NCI-H345 (cell line): ENCODE measurements around the gene ARSD.
"Not testable (repeated sequence)": the region's sequence is repeated elsewhere in the genome, so short reads cannot be mapped to it uniquely, and the experiment has no call there.

Experiments
- DNase-seq: peaks from one replicate; lab custom pipeline; 2025; lab: John Stamatoyannopoulos, UW

ARSD gene

GRCh38 chrX:2890536-2891460 lies 38.3 kb downstream of the ARSD start:
- DNase-seq, result not testable (repeated sequence)

DNA sequence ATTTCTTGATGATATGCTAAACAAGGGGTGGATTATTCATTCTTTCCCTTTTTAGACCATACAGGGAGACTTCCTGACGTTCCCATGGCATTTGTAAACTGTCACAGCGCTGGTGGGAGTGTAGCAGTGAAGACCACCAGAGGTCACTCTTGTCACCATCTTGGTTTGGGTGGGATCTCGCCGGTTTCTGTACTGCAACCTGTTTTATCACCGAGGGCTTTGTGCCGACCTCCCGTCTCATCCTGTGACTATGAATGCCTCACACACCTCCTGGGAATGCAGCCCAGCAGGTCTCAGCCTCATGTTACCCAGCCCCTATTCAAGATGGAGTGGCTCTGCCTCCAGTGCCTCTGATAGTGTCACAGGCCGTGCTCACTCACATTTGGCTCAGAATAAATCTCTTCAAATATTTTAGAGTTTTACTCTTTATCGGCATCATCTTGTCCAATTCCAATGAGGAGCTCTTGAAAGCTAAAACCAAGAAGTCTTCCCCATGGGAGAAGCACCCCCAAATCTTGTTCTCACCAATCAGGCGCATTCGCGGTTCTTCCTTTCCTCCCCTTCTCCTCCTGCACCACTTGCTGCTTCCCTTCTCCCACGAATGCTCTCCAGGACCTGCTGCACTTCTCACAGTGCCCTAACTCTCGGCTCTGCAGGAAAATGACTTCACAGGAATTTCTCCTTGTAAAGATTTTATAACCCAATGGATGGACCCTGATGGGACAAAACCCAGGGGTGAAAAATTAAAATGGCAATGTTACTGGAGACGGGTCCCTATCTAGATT lies 39.2 kb downstream of the ARSD start:
- not testable (repeated sequence) for DNase-seq

DNA sequence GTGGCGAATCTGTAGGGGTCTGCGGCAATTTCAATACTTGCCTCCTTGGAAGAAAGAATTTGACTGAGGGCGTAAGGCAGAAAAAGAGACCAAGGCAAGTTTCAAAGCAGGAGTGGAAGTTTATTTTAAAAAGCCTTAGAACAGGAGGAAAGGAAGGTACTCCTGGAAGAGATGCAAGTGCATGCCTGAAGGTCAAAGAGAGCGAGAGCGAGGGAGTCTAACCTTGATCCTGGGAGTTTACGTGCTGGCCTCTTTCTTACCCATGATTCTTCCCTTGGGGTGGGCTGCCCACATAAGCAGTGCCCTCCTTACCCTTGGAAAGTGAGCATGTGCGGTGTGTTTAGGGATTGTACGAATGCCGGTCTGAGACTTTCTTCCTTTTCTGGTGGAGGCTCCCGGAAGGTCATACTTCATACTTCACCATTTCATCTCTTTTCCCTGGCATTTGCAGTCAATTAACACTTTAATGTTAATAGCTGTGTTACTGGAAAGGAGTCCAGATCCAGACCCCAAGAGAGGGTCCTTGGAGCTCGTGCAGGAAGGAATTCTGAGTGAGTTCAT lies 40.0 kb downstream of the ARSD start:
- DNase-seq, result no peak

DNA sequence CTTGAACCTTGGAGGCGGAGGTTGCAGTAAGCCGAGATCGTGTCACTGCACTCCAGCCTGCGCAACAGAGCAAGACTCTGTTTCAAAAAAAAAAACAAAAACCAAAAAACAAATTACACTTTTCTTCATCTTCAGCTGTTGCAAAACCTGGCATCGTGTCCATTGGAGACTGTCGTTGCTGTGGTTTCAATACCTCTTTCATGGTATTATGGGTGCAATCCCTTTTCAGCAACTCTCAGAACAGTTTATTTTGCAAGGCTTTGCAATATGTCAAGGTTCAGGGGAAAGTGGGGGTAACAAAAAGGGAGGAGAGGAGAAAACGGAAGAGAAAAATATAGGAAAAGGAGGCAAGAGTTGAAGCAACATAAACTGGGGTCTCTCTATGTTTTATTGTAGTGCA lies 40.8 kb downstream of the ARSD start:
- no peak for DNase-seq

GRCh38 chrX:2883770-2884169 lies 45.4 kb downstream of the ARSD start:
- DNase-seq, result no peak

- DNase-seq, result no peak
Observed at GRCh38 chrX:2879670-2880069, 49.5 kb downstream of the ARSD start.

- DNase-seq, result no peak
Observed at GRCh38 chrX:2878563-2878962, 50.6 kb downstream of the ARSD start.

GRCh38 chrX:2875798-2876399 lies 53.2 kb downstream of the ARSD start:
- no peak for DNase-seq

GRCh38 chrX:2875136-2875481 lies 54.0 kb downstream of the ARSD start:
- DNase-seq, result no peak

DNA sequence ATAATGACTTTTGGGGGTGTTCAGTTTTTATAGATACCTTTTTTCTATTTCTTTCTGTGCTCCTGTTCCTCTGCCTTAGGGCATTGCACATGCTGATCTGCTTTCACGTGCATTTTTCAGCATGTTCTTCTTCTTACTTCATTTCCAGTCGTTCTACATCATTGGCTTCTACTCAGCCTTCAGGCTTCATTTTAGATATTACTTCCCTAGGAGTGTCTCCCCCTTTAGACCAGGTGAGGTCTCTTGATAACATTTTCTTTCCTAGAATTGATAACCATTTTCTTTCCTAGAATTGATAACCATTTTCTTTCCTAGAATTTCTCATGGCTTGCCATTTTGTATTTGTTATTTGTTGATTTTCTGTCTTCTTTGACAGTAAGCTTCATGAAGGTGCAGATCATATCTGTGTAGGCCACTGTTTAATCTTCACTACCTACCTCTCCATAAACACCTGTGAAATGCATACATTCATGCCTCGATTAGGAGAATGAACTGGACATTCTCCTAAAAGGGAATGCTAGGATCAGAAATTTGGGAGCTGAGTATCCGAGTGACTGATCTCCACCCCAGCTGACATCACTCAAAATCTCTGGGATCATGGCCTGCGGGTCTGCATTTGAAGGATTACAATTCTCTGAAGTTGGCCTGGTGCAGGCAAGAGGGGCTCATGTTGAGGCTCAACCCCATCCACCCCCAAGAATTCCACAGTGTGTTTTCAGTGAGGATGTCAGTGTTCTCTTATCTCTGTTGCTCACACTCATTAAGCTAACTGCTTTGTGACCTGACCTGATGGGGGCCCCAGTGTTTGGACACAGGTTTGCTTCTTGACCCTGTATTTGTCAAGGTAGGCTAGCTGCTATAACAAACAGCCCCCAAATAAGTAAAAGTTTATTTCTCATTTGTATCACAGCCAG lies 54.7 kb downstream of the ARSD start:
- no peak for DNase-seq

GRCh38 chrX:2872671-2873277 lies 56.4 kb downstream of the ARSD start:
- DNase-seq, result no peak

DNA sequence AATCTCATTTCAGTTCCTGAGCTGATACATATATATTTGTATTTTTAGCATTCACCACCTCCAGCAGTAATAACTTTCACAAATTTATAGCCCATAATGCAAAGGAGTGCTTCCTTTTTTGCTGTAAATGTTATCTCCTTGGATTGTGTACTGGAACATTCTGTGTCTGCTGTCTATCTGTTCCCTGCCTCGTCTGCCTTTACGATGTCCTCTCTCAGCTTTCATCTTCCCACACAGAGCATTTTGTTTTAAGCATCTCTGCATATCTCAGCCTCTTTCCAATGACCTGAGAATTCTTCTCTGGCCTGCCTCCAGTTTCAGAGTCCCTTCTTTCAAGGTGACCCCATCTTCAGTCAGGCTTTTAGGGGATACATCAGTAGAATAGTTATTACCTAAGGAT lies 57.3 kb downstream of the ARSD start:
- no peak for DNase-seq

DNA sequence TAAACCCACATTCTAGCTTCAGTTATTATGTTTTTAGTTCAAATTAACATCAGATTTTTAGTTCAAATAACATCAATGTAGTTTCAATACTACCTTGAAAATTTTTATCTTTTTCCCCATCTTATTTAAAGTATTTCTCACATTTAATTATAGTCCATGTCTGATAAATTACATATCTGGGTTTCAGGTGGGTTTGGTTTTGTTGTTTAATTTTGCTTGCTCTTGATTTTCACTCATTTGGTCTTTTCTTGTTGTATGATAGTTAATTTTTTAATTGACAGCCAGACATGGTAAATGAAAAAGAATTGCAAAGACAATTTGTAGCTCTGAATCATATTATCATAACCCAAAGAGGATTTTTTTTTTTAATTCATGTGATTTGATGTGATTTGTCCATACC lies 58.5 kb downstream of the ARSD start:
- DNase-seq, result no peak

- DNase-seq, result no peak
Observed at GRCh38 chrX:2867206-2867605, 61.9 kb downstream of the ARSD start.

- DNase-seq, result no peak
Observed at GRCh38 chrX:2863646-2864045, 65.5 kb downstream of the ARSD start.

DNA sequence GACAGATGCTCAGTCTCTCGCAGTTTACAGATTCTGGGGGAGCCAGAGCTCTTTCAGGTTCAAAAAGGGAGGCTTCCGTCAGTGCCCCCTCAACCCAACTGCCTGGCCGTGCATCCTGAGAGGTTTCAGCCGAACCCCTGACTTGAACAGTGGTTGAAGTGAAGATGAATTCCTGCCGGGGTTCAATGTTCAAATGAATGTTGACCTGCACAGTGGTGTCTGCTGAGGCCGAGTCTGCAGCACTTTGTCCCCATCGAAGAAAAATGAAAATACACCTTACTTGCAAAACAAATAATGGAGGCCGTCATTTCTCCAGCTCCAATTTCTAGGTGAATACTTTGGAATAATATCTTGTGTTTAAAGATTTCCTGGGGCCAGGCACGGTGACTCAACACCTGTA lies 66.7 kb downstream of the ARSD start:
- no peak for DNase-seq

- no peak for DNase-seq
Observed at GRCh38 chrX:2859197-2859797, 69.8 kb downstream of the ARSD start.

- no peak for DNase-seq
Observed at GRCh38 chrX:2857566-2857965, 71.6 kb downstream of the ARSD start.

GRCh38 chrX:2855761-2856160 lies 73.4 kb downstream of the ARSD start:
- no peak for DNase-seq

- DNase-seq, result no peak
Observed at GRCh38 chrX:2854918-2855317, 74.2 kb downstream of the ARSD start.
